NCI-H345 treated with DMSO at 0.1 percent for 48 hours (cell line): ENCODE measurements around the gene SLC16A7.
"Not testable (repeated sequence)": the region's sequence is repeated elsewhere in the genome, so short reads cannot be mapped to it uniquely, and the experiment has no call there.

Experiments
- DNase-seq: peaks from one replicate; lab custom pipeline; 2025; ENCODE audit not compliant: unreplicated experiment; lab: John Stamatoyannopoulos, UW

Gene SLC16A7

DNA sequence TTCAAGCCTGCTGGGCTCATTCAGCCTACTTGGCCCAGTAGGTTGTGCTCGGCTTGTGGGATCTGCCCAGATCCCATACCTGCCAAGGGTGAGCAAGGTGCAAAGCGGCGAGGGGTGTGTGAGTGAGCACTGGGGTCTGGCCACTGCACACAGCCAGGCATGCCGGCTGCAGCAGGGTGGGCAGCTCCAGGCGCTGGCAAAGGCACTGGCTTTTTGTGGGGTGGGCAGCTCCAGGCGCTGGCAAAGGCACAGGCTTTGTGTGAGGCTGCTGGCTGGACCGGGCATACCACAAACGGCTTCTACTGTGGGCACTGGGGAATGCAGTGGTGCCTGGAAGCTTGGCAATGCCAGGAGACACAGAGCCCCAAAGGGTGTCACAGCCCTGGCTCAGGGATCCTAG is 137.4 kb downstream of the SLC16A7 start:
- DNase-seq: no peak

DNA sequence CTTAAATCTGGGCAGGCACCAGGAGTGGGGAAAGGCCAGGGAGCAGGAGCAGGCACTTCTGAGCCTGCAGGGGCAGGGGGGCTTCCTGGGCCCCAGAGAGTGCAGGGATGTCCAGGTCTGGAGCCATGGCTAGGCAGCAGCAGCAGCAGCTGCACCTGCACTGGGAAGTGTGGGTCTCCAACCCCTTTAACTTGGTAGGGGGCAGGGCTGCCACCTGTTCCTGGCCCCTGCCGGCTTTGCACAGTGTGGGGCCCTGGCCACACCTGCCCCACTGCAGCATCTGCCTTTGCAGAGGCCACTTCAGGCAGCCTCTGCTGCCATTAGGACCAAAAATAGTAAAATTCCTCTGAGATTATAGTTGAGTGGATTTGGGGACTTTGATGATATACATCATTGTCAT is 138.5 kb downstream of the SLC16A7 start:
- DNase-seq: peak; percentile 22

DNA sequence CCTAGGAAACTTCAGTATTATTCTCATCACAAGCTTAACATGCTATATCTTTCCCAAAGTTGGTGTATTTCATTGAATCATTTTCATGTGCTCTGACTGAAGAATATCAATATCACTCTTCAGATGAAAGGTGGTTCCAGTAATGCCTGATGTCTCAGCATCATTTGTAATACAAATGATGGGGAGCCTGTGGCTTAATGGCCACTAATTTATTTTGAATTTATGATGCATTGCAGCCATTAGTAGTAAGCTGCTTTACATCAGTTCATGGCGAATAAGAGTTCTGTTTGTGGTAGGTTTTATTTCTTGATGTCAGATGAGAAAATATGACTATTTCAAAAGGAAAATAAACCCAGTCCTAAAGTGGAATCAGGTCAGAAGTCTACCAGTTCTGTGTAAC is 139.4 kb downstream of the SLC16A7 start:
- no peak for DNase-seq

DNA sequence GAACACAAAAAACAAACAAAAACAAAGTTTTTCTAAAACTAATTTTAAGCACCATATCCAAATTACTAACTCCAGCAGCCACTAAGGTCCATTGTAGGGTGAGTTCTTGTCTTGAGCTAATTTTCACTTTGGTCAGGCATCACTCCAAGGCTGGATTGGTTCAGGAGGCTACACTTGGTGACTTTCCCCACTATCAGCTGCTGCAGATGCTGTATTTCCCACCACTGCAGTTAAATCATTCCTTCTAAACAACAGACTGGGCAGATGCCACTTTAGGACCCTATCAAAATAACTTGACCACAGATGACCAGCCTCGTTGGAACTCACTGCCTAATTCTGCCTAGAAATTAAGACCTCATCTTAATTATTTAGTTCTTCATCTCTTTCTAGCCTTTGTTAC is 140.5 kb downstream of the SLC16A7 start:
- no peak for DNase-seq

DNA sequence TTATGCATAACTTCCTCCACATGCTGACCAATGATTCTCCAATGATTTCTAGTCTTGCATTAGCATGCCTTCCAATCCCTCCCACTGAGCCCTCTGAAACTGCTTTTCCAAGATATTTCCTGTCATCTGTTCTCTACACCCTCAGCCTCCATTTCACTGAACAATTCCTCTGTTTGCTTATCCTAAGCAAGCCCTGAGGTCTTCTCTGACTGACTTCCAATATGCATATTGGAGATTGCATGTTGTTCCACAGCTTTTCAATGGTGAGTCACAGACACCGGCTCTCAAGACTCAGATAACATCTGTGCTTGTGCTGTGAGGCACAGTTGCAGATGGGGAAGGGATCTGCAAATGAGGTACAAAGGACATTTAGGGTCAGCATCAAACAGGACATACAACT is 141.0 kb downstream of the SLC16A7 start:
- peak; percentile 13 for DNase-seq

DNA sequence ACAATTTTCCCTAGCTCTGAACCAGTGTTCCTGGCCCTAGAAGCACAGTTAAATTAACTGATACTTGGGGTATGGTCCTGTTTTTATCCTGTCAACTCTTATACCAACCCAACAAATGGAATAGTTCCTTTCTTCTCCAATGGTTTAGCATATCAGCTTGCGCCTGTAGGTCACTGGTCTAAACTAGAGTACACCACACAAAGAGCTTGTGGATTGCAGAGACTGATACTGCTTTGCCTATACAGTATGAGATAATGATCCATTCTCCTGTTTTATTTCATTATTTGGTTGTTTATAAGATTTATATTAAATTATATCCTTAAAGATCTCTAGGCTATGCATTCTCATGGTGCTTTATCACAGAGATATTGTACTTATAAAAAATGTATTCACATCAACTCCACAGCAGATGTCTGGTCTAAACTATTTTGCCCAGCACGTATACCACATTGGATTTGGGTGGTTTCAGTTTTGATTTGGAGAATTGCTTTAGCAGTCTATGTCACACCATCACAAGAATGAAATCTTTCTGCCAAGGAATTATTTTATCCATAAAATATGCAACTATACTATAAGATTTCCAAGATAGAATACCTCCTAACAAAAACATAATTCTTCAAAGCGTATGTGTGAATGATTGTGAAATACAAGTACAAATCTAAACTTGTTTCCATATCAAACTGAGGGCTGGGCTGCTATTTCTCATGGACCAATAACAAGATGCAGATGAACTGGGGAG is 142.1 kb downstream of the SLC16A7 start:
- no peak for DNase-seq

DNA sequence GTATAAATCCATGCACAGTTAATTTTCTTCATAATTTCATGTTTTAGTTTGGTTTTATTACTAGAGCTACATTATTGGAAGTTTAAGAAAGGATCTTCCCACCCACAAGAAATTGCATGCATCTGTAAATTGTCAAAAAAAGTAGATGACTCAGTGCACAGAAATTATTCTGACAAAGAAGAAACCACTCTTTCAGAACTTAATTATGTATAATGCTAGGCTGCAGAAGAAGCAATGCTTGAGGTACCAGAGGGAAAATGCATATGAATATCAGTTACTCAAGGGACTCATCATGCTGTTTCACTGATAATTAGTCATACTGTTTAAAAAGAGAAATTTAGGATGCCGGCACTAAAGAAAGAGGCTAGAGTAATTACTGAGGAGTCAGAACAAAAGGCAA is 147.0 kb downstream of the SLC16A7 start:
- no peak for DNase-seq

DNA sequence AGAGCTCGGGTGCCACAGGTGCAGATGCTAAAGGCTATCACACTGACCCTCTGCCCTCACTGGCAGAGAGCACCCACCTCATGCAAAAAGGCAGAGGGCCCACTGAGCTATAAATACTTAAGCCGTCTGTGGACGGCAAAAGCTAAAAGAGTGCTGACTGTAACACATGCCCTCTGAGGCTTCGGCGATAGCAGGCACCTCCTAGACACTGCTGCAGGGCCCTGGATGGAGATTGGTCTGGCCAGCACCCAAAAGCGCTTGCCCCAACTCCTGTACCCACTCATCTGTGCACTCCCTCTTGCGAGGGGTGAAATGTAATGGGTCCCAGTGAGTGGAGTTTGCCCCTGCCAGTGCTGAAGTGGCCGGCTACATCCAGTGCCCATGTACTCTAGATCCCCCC is 148.7 kb downstream of the SLC16A7 start:
- no peak for DNase-seq

DNA sequence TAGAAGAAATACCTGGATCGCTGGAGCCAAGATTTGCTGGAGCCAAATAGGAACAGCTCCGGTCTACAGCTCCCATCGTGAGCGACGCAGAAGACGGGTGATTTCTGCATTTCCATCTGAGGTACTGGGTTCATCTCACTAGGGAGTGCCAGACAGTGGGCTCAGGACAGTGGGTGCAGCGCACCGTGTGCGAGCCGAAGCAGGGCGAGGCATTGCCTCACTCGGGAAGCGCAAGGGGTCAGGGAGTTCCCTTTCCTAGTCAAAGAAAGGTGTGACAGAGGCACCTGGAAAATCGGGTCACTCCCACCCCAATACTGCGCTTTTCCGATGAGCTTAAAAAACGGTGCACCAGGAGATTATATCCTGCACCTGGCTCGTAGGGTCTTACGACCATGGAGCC is 155.3 kb downstream of the SLC16A7 start:
- not testable (repeated sequence) for DNase-seq

DNA sequence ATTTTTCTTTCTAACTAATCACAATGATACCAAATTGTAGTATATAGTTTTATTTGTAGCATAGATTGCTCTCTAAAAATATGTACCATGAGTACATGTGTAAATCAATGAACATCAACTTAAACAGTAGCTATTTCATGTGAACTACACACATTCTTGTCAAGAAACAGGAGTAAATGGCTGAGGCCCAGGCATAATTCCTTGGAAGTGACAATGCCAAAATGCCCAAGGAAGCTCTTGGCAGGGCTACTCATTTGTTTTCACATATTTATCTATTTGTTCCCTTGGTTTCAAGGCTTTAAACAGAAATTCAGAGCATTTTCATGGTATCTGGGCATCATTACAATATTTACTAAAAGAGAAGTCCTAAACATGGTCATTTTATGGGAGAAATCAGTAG is 165.7 kb downstream of the SLC16A7 start:
- no peak for DNase-seq

DNA sequence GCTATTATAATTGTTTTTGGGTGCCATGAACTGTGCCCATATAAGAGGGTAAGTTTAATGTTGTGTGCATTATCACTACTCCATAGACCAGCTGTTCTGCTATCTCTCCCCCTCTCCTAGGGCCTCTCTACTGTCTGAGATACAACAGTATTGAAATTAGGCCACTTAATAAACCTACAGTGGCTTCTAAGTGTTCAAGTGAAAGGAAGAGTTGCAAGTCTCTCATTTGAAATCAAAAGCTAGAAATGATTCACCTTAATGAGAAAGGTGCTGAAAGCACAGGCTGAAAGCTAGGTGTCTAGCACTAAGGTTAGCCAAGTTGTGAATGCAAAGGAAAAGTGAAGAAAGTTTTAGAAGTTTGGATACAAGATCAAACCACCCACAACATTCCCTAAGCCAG is 168.0 kb downstream of the SLC16A7 start:
- DNase-seq: no peak

DNA sequence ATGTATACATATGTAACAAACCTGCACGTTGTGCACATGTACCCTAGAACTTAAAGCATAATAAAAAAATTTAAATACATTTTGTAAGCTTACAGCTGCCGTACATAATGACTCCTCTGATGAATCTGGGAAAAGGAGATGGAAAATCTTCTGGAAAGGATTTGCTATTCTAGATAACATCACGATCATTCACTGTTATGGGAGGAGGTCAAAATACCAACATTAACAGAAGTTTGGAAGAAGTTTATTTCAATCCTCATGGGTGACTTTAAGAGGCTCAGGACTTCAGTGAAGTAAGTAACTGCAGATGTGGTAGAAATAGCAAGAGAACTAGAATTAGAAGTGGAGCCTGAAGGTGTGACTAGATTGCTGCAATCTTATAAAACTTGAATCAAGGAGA is 172.2 kb downstream of the SLC16A7 start:
- DNase-seq: no peak

DNA sequence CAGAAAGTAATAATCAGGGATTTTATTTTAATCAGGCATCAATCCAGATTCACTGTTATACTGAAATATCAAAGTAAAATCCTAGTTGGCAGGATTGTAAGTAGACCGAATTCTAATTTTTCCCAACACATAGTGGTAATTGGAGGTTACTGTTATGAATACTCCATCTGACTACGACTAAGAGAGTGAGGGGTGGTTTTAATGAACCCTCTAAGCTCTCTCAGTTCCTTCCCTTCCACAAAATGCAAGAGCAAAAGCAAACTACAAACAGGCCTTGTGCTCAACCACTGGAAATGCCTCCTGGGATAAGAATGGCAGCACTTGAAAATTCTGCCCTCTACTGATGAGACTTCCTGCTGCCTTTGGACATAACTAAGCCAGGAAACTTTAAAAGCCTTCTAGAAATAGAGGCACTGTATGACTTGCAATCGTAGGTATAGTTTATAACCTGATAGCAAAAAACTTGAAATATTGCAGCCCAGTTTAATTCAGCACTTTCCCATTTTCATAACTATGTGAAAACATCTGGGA is 184.8 kb downstream of the SLC16A7 start:
- DNase-seq: no peak

DNA sequence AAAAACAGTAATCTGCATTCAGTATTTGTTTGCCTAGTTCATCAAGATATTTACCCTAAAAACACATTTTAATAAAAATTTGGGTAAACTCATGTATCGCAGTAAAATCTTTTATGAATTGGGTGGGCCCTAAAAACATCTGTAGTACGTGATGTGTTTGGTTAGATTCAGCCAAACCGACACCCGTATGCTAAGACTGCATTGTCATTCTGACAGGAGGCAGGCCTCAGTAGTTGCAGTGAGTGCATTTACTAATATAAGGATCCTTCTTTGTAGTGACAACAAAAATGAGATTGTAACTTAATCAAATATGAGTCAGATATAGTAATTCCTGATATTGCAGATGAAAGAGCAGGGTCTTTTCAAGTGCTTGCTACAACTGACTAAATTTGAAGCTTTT is 191.8 kb downstream of the SLC16A7 start:
- DNase-seq: no peak

DNA sequence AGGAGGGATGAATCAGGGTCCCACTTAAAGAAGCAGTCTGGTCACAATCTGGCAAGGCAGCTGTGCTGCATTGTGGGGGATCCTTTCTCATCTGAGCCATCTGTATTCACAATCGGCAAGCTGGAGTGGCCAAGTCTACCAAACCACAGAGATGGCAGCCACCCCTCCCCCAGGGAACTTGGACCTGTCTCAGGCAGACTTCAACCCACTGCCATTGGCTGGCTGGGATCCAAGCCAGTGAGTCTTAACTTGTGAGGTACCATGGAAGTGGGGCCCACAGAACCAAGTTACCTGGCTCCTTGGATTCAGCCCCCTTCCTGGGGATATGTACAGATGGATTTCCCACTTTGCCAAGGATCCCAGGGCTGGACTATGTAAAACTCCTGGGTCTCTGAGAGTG is 196.8 kb downstream of the SLC16A7 start:
- DNase-seq: no peak

DNA sequence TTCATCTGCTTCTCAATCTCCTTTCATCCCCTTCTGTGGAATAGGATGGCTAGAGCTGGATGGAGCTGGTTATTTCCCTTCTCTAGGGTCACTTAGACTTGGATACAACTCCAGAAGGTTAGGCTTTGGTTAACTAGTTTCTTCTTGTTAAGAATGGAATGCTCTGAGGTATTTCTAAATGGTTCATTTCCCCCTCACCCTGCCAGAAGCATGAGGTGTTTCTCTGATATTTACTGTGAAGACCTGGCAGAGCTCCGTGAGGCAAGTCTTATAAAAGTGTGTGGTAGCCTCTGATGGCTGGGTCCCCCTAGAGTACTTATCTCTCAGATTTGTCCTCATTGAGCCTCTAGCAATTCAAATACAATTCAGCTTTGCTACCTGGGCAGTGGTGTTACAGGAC is 207.9 kb downstream of the SLC16A7 start:
- DNase-seq: no peak

DNA sequence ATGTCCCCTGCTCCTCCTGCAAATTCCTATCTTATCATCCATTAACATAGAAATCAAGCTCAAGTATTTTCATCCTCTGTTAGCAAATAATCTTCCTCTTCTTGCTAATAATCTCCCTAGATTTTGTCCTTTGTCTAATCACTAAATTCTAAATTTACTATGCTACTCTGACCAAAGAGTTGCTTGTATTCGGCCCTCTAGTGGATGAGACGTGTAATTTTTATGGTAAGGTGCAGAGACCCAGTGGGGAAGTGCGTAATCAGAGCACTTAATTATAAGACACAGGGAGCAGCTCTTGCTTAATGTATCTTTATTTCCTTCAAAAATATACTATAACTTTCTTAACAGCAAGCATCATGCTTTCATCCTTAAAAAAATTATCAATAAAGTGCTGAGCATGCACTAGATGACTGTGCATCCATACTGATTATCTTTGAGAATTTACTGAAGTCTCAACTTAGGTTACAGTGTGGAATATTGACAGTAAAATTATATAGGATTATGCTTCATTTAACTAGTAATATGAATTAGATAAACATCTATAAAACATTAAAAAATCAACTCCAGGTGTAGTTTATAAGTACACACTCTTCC is 212.6 kb downstream of the SLC16A7 start:
- peak; percentile 46 for DNase-seq

DNA sequence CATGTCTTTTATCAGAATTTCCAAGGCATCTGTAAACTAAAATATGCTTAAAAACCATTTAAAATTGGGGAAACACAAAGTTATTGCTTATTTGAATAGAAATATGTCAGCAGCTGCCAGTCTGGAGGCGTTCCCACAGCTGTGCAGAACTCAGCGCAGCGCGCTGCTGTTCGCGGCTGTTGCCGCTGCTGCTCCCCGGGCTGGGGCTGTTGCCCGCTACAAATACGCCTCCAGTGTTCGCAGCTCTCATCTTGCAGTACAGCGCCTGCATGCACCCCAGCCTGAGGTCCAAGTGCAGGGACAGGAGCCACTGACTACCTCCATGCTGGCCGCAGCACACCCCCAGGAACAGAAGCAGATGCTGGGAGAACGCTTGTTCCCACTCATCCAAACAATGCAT is 216.2 kb downstream of the SLC16A7 start:
- DNase-seq: no peak

DNA sequence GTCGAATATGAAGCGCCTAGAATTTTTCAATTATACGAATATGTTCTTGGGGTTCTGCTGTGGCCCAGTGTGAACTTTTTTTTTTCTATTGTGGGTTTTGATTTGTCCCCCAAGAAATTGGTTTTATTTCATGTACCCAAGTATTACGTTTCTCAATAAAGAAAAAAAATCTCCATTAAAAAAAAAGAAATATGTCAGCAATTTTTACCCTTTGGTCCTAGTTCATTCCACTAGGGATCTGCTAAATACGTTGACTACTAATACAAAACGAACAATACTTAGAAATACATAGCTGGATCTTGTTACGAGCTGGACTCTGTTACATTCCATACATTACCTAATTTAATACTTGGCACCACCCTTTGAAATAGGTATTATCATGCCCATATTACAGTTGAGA is 216.9 kb downstream of the SLC16A7 start:
- no peak for DNase-seq

DNA sequence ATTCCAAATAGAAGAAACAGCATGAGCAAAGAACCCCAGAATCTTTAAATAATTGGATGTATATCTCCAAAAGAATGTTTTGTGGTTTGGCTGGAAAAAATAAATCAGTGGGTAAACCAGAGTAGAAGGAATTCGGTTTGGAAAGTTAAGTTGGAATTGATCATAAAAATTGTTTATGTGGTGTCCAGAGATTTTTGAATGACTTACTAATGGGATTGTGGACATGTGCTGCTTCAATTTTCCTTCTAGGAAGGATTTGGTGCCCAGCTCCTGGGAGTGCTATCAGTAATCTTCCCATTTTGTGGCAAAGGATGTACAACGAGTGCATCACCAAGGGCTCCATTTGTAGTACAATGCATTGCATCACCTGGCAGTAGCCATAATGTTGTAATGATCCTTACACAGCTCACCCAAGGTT is 224.8 kb downstream of the SLC16A7 start:
- no peak for DNase-seq

DNA sequence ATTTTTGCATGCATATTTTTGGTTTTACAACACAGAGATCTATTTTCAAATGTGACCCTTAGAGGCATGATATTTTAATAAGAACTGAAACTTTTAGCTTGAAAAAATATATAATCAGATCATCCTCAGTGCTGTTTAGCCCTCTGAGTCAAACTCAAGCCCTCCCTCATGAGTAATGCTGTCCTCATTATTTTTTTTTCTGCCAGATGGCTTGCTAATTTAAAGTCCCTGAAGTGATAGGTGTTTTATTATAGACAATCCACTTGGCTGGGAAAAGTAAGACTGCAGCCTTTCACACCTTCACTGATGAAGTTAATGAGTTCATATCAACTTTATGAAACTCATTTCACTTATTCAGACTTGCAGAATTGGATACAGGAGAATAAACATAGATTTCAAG is 227.7 kb downstream of the SLC16A7 start:
- no peak for DNase-seq

DNA sequence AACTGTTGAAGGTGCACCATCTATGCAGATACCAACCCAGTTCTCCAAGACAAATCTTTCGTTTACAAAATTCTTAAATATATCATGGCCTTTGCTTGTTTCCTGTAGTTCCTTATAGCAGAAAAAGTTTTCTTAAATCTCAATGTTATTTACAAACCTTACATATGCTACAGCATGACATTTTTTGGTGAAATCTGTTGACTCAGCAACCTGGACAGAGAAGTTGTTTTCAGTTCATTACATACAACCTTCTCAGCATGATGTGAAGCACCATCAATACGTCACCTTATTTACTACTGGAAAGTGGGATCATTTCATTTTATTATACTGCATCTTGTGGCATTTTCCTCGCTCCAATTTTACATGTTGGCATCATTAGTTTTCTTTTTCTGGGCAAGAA is 231.9 kb downstream of the SLC16A7 start:
- no peak for DNase-seq

DNA sequence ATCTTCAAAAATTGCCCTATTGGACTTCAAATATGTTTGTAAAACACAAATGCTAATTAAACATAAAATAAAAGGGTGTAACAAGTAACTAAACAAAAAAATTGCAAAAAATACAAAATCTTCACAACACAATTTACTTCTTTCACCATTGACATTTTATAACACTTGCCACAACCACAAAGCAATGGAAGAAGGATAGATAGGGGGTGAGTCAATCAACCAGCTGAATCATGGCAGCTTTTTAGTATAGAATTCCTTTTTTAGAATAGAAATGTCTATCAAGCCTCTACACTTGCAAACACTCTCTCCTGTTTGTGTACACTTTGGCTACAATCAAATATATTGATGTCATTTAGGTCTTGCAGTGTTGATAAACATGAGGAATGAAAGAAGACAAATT is 232.7 kb downstream of the SLC16A7 start:
- no peak for DNase-seq
